Right ventricle myocardium inferior (tissue), 1 donor: ENCODE data around the gene AKAP13. TPM values are rescaled to one million over a fixed set of nuclear protein-coding genes. Genes with fewer than 3 reads are reported as not detected.

Source experiments
- ATAC-seq: fragments of 200-7000 bp; cut with Tn5 transposase; one replicate; pipeline ENCODE4 v1.9.1; 2020; ENCODE audit warnings: mild to moderate bottlenecking, moderate library complexity
- DNase-seq: peaks from one replicate; pipeline ENCODE4 v3.0.0; 2021; ENCODE audit errors: missing footprints
- intact Hi-C: fragments of 100-400 bp; cut with DNase I; formaldehyde crosslinking; loops from one replicate; pipeline ENCODE4 v1.11.0; 2022
- total RNA-seq: library from RNA; stranded (reverse); fragmentation: NEBNext Ultra II Directional; extraction: Animal tissue kit (Norgen Biotek cat#: 25700); gene quantifications from one replicate; pipeline ENCODE4 v1.2.1, GENCODE V29; 2021
- donor health status: DM: no; HTN: yes; CAD: no; lungs with severe emphysema.

The AKAP13 gene
- total RNA-seq, 1 donor from 2014 or later, result 292 TPM

GRCh38 chr15:85773970-85774369 is 393.6 kb downstream of the AKAP13 start:
- ATAC-seq, result no peak
- intact Hi-C loops, result no loop called here
- DNase-seq, result peak; percentile 55

GRCh38 chr15:85777250-85778106 is 397.1 kb downstream of the AKAP13 start:
- ATAC-seq, result peak; percentile 21
- DNase-seq, result peak; percentile 50
- intact Hi-C loops, result no loop called here

- intact Hi-C loops, result no loop called here
- peak; percentile 87 for ATAC-seq
These were observed 397.8 kb downstream of the AKAP13 start for GRCh38 chr15:85778107-85778776.

GRCh38 chr15:85779249-85779648 is 398.8 kb downstream of the AKAP13 start:
- no peak for DNase-seq
- intact Hi-C loops, result no loop called here
- ATAC-seq, result no peak

More at GRCh38 chr15:85778107-85778776, 397.8 kb downstream of the AKAP13 start:
- peak; percentile 27 for DNase-seq

GRCh38 chr15:85780225-85780985 is 400.0 kb downstream of the AKAP13 start:
- ATAC-seq, result no peak
- DNase-seq, result peak; percentile 30
- intact Hi-C loops, result no loop called here

GRCh38 chr15:85781099-85781498 is 400.7 kb downstream of the AKAP13 start:
- ATAC-seq (no peak), DNase-seq (no peak)
- intact Hi-C loops, result no loop called here

- intact Hi-C loops, result no loop called here
- ATAC-seq (no peak), DNase-seq (no peak)
These were observed 401.7 kb downstream of the AKAP13 start for GRCh38 chr15:85782064-85782463.

- DNase-seq (no peak), ATAC-seq (peak; percentile 66)
- intact Hi-C loops, result no loop called here
These were observed 405.7 kb downstream of the AKAP13 start for GRCh38 chr15:85785887-85786780.

- intact Hi-C loops, result no loop called here
- no peak for DNase-seq
- no peak for ATAC-seq
These were observed 406.3 kb downstream of the AKAP13 start for GRCh38 chr15:85786781-85787114.

- intact Hi-C loops, result no loop called here
- DNase-seq (no peak), ATAC-seq (no peak)
These were observed 408.5 kb downstream of the AKAP13 start for GRCh38 chr15:85788771-85789495.

- ATAC-seq (no peak), DNase-seq (no peak)
- intact Hi-C loops, result no loop called here
These were observed 409.1 kb downstream of the AKAP13 start for GRCh38 chr15:85789496-85789875.

- intact Hi-C loops, result loop anchor here (5.0 kb wide), 1 partner anchor 40 kb away; no protein-coding TSS in a partner anchor
- ATAC-seq, result no peak
- DNase-seq, result no peak
These were observed 411.8 kb downstream of the AKAP13 start for GRCh38 chr15:85792102-85792731.

- intact Hi-C loops, result loop anchor here (5.0 kb wide), 1 partner anchor 41 kb away; no protein-coding TSS in a partner anchor
- DNase-seq (no peak), ATAC-seq (no peak)
These were observed 412.6 kb downstream of the AKAP13 start for GRCh38 chr15:85792912-85793590.

GRCh38 chr15:85793641-85794597 is 413.5 kb downstream of the AKAP13 start:
- DNase-seq (peak; percentile 74), ATAC-seq (peak; percentile 27)
- intact Hi-C loops, result loop anchor here (5.0 kb wide), 1 partner anchor 42 kb away; no protein-coding TSS in a partner anchor

GRCh38 chr15:85794598-85795336 is 414.4 kb downstream of the AKAP13 start, which contains the start of gene KLHL25:
Gene KLHL25, minus strand, starts transcription at chr15:85794925. Its CDS starts 25,115 bp downstream, at chr15:85769810.
- ATAC-seq (peak; percentile 99), DNase-seq (peak; percentile 97)
- intact Hi-C loops, result loop anchor here (5.0 kb wide), 1 partner anchor 42 kb away; no protein-coding TSS in a partner anchor
